GM19351 (cell line): ENCODE measurements around the gene CPSF7.
A peak's percentile ranks its signal among the peaks of the same experiment; 100 is the strongest.
"Not testable (repeated sequence)": the region's sequence is repeated elsewhere in the genome, so short reads cannot be mapped to it uniquely, and the experiment has no call there.

Experiments
- ATAC-seq: cut with Tn5 transposase; IDR thresholded peaks from one replicate; pipeline ENCODE4 v1.9.1; 2021; ENCODE audit warnings: mild to moderate bottlenecking, moderate library complexity; ENCODE audit not compliant: unreplicated experiment

CPSF7 gene

DNA sequence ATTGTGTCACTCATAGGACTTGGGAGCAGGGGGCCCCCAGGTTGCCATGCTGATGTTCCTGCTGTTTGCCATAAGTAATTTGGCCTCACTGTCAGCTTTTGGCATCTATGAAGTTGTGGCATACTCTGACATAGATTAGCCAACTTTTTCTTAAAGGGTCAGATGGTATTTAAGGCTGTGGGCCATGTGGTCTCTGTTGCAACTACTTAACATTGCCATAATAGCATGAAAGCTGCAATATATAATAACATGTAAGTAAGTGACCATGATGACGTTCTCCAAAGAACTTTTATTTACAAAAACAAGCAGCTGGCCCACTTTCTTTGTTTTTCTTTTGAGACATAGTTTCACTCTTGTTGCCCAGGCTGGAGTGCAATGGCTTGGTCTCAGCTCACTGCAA is 39.6 kb downstream of the CPSF7 start:
- ATAC-seq: no peak

GRCh38 chr11:61384271-61385242 is 45.2 kb downstream of the CPSF7 start:
- no peak for ATAC-seq

DNA sequence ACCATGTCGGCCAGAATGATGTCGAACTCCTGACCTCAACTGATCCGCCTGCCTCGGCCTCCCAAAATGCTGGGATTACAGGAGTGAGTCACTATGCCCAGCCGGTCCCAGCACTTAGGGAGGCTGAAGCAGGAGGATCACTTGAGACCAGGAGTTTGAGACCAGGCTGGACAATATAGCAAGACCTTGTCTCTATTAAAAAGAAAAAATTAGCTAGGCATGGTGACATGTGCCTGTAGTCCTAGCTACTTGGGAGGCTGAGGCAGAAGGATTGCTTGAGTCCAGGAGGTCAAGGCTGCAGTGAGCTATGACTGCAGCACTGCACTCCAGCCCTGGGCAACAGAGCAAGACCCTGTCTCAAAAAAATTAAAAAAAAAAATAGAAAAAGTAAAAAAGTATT is 45.9 kb downstream of the CPSF7 start:
- ATAC-seq: not testable (repeated sequence)

DNA sequence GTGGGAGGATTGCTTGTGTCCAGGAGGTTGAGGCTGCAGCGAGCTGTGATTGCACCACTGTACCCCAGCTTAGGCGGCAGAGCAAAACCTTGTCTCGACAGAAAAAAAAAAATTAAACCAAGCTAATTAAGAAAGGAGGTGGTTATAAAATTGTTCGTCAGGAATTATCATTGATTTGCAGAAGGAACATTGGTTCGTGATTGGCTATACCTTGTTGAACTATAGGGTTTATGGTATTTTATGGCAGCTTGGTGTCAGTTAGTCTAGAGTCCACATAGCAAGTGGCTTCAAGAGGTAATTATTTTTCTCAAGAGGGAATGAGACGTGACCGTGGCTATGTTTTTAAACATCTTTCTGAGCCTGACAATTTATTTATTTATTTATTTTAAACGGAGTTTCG is 48.9 kb downstream of the CPSF7 start:
- no peak for ATAC-seq

GRCh38 chr11:61378713-61379313 is 51.0 kb downstream of the CPSF7 start:
- ATAC-seq: no peak

GRCh38 chr11:61377461-61378160 is 52.2 kb downstream of the CPSF7 start:
- ATAC-seq: no peak

- no peak for ATAC-seq
Measured at GRCh38 chr11:61375761-61376108, 54.0 kb downstream of the CPSF7 start.

DNA sequence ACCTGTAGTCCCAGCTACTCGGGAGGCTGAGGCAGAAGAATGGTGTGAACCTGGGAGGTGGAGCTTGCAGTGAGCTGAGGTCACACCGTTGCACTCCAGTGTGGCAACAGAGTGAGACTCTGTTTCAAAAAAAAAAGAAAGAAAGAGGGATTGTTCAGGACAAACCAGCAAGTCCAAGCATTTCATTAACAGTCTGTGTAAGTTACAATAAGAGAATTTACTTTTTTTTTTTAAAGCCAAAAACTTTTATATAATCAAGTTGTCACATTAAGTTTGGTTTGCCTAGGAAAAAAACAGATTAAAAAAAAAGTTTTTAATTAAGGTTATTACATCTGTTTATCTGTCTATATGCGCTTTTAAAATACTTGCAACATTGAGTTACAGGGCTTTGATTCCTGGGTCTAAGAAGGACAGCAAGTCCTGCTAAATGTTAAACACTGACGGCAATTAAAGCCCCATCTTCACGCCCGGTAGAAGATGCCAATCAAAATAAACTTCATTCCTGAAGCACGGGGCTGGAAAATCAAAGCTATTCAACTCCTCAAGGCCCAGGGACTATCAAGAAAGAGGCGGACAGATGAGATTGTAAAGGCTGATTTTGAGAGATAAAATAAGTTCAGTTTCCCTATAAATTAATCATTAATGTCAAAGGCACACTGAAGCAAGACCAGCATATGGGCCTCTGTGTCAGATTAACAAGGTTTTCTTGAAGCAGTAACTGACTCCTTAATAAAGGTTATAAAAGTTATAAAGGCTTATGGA is 56.9 kb downstream of the CPSF7 start:
- no peak for ATAC-seq

GRCh38 chr11:61370349-61371005 is 59.3 kb downstream of the CPSF7 start:
- ATAC-seq: no peak

- no peak for ATAC-seq
Measured at GRCh38 chr11:61369372-61370348, 60.1 kb downstream of the CPSF7 start.

- no peak for ATAC-seq
Measured at GRCh38 chr11:61368646-61369045, 61.1 kb downstream of the CPSF7 start.

GRCh38 chr11:61367406-61367805 is 62.4 kb downstream of the CPSF7 start:
- ATAC-seq: no peak

DNA sequence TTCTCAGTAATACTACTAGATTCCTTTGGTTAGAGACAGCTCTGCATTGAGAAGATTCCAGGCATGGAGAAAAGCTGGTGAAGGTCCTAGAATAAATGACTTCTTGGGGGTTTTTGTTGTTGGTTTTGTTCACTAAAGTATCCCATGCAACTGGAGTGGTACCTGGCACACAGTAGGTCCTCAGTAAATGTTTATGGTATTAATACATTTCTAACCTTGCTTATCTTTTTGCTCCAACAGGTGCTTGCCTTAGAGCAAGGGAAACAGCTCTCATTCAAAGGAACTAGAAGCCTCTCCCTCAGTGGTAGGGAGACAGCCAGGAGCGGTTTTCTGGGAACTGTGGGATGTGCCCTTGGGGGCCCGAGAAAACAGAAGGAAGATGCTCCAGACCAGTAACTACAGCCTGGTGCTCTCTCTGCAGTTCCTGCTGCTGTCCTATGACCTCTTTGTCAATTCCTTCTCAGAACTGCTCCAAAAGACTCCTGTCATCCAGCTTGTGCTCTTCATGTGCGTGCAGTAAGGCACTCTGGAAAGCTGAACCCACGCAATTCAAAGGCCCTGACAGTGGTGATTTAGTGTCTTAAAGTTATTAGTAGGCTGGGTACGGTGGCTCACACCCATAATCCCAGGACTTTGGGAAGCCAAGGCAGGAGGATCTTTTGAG is 65.6 kb downstream of the CPSF7 start:
- no peak for ATAC-seq

GRCh38 chr11:61362542-61362875 is 67.3 kb downstream of the CPSF7 start:
- ATAC-seq: no peak

- ATAC-seq: peak; percentile 82
Measured at GRCh38 chr11:61361741-61362541, 67.8 kb downstream of the CPSF7 start, which contains the start of the genes CYB561A3 and TMEM138. Gene CYB561A3, minus strand, starts transcription at chr11:61361882. Its CDS starts 5,169 bp downstream, at chr11:61356713. Gene TMEM138, plus strand, starts transcription at chr11:61362374. Its CDS starts 2,017 bp downstream, at chr11:61364391.

GRCh38 chr11:61361237-61361740 is 68.5 kb downstream of the CPSF7 start:
- ATAC-seq: no peak

DNA sequence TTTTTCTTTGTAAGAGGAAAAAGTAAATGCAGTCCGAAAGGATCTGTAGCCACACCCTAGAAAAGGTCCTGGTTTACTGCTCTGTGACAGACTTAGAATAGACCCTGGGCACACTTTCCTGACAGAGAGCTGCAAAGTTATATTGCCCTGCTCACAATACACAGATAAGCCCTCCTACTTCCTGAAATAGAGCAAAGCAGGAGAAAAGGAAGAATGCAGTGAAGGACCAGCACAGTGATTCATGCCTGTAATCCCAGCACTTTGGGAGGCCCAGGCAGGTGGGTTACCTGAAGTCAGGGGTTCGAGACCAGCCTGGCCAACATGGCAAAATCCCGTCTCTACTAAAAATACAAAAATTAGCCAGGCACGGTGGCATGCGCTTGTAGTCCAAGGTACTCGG is 70.3 kb downstream of the CPSF7 start:
- no peak for ATAC-seq

DNA sequence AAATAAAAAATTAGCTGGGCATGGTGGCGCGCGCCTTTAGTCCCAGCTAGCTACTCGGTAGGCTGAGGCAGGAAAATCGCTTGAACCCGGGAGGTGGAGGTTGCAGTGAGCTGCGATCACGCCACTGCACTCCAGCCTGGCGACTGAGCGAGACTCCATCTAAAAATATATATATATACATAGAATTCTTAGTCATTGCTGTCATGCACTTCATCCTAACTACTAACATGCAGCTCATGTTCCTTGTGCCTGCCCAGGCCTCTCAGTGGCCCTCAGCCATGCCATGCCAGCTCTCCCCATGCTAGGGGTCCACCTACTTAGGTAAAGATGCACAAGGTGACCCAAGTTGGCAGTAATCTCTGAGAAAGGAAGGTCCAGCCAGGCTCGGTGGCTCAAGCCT is 71.2 kb downstream of the CPSF7 start:
- no peak for ATAC-seq
